Mononuclear cell (primary cell): ENCODE measurements around the gene CERK. TPM values are rescaled to one million over a fixed set of nuclear protein-coding genes. Genes with fewer than 3 reads are reported as not detected.
"Not testable (repeated sequence)": the region's sequence is repeated elsewhere in the genome, so short reads cannot be mapped to it uniquely, and the experiment has no call there.

Source experiments
- H3K27me3 ChIP-seq: 2 replicates; pipeline ENCODE4 v1.6.0; 2011; ENCODE audit warnings: low read length, control low read depth; ENCODE audit not compliant: insufficient read depth
- H3K4me1 ChIP-seq: 2 replicates; pipeline ENCODE4 v1.5.1; 2011; ENCODE audit warnings: mild to moderate bottlenecking, low read length, control low read depth; ENCODE audit not compliant: insufficient read depth
- H3K4me3 ChIP-seq: 2 replicates; pipeline ENCODE4 v1.5.1; 2011; ENCODE audit warnings: mild to moderate bottlenecking, low read length, moderate library complexity
- H3K9me3 ChIP-seq: 2 replicates; pipeline ENCODE4 v1.5.1; 2011; ENCODE audit warnings: low read depth, mild to moderate bottlenecking, control low read depth, low read length
- total RNA-seq: library from RNA; depleted of rRNA; stranded (reverse); fragments of >200 nt; gene quantifications from one replicate; pipeline ENCODE4 v1.2.3, GENCODE V29; 2012

The CERK gene
- total RNA-seq: 53.8 TPM

GRCh38 chr22:46737976-46738646 is at the start of gene CERK:
Gene CERK (minus strand): TSS chr22:46738252. CDS start chr22:46738148, 104 bp downstream.
- H3K4me3 ChIP-seq: peak within 1 kb of the TSS; percentile 72
- no peaks in the 10 kb centered on the region for H3K27me3 ChIP-seq
- peaks cover 56% of the 10 kb centered on the region for H3K4me1 ChIP-seq
- no peaks in the 10 kb centered on the region for H3K9me3 ChIP-seq

- peaks cover 23% of the 10 kb centered on the region for H3K4me1 ChIP-seq
- no peaks in the 10 kb centered on the region for H3K27me3 ChIP-seq
- H3K4me3 ChIP-seq: no peak overlapping the region
- no peaks in the 10 kb centered on the region for H3K9me3 ChIP-seq
Measured at GRCh38 chr22:46783721-46784120, 45.7 kb upstream of the CERK start.

GRCh38 chr22:46782200-46782599 is 44.1 kb upstream of the CERK start:
- not testable (repeated sequence) for H3K27me3 ChIP-seq

GRCh38 chr22:46781291-46781690 is 43.2 kb upstream of the CERK start:
- Histone ChIP-seq H3K4me3 (no peak overlapping the region), H3K9me3 (no peaks in the 10 kb centered on the region), H3K27me3 (no peaks in the 10 kb centered on the region), H3K4me1 (peaks cover 39% of the 10 kb centered on the region)

More at GRCh38 chr22:46782200-46782599, 44.1 kb upstream of the CERK start:
- H3K4me3 ChIP-seq, H3K9me3 ChIP-seq: not testable (repeated sequence)
- H3K4me1 ChIP-seq: peaks cover 30% of the 10 kb centered on the region

GRCh38 chr22:46780453-46780852 is 42.4 kb upstream of the CERK start:
- Histone ChIP-seq H3K9me3 (no peaks in the 10 kb centered on the region), H3K27me3 (no peaks in the 10 kb centered on the region), H3K4me1 (peaks cover 48% of the 10 kb centered on the region), H3K4me3 (no peak overlapping the region)

GRCh38 chr22:46779651-46780050 is 41.6 kb upstream of the CERK start:
- no peaks in the 10 kb centered on the region for H3K9me3 ChIP-seq
- H3K4me3 ChIP-seq: no peak overlapping the region
- H3K4me1 ChIP-seq: peaks cover 56% of the 10 kb centered on the region
- H3K27me3 ChIP-seq: no peaks in the 10 kb centered on the region

- Histone ChIP-seq H3K4me1 (peaks cover 61% of the 10 kb centered on the region), H3K27me3 (no peaks in the 10 kb centered on the region), H3K9me3 (no peaks in the 10 kb centered on the region), H3K4me3 (no peak overlapping the region)
Measured at GRCh38 chr22:46779023-46779422, 41.0 kb upstream of the CERK start.

- no peaks in the 10 kb centered on the region for H3K9me3 ChIP-seq
- no peaks in the 10 kb centered on the region for H3K27me3 ChIP-seq
- H3K4me1 ChIP-seq: peaks cover 65% of the 10 kb centered on the region
- no peak overlapping the region for H3K4me3 ChIP-seq
Measured at GRCh38 chr22:46777609-46777970, 39.5 kb upstream of the CERK start.

- Histone ChIP-seq H3K4me1 (peaks cover 64% of the 10 kb centered on the region), H3K9me3 (no peaks in the 10 kb centered on the region), H3K27me3 (no peaks in the 10 kb centered on the region), H3K4me3 (no peak overlapping the region)
Measured at GRCh38 chr22:46776876-46777608, 39.0 kb upstream of the CERK start.

- Histone ChIP-seq H3K4me3 (no peak overlapping the region), H3K4me1 (peaks cover 70% of the 10 kb centered on the region), H3K27me3 (no peaks in the 10 kb centered on the region), H3K9me3 (no peaks in the 10 kb centered on the region)
Measured at GRCh38 chr22:46775850-46776826, 38.1 kb upstream of the CERK start.

- Histone ChIP-seq H3K27me3 (no peaks in the 10 kb centered on the region), H3K4me3 (no peak overlapping the region), H3K4me1 (peaks cover 76% of the 10 kb centered on the region), H3K9me3 (no peaks in the 10 kb centered on the region)
Measured at GRCh38 chr22:46774980-46775849, 37.2 kb upstream of the CERK start.

GRCh38 chr22:46774253-46774979 is 36.4 kb upstream of the CERK start:
- Histone ChIP-seq H3K9me3 (no peaks in the 10 kb centered on the region), H3K27me3 (no peaks in the 10 kb centered on the region), H3K4me1 (peaks cover 84% of the 10 kb centered on the region), H3K4me3 (no peak overlapping the region)

- H3K9me3 ChIP-seq: no peaks in the 10 kb centered on the region
- no peaks in the 10 kb centered on the region for H3K27me3 ChIP-seq
- H3K4me3 ChIP-seq: no peak overlapping the region
- H3K4me1 ChIP-seq: peaks cover 89% of the 10 kb centered on the region
Measured at GRCh38 chr22:46773076-46773475, 35.0 kb upstream of the CERK start.

GRCh38 chr22:46770726-46771125 is 32.7 kb upstream of the CERK start:
- H3K4me1 ChIP-seq: peaks cover 87% of the 10 kb centered on the region
- H3K27me3 ChIP-seq: no peaks in the 10 kb centered on the region
- H3K9me3 ChIP-seq: no peaks in the 10 kb centered on the region
- no peak overlapping the region for H3K4me3 ChIP-seq
